ENCODE measurements around the gene NFKBIE.

DNA sequence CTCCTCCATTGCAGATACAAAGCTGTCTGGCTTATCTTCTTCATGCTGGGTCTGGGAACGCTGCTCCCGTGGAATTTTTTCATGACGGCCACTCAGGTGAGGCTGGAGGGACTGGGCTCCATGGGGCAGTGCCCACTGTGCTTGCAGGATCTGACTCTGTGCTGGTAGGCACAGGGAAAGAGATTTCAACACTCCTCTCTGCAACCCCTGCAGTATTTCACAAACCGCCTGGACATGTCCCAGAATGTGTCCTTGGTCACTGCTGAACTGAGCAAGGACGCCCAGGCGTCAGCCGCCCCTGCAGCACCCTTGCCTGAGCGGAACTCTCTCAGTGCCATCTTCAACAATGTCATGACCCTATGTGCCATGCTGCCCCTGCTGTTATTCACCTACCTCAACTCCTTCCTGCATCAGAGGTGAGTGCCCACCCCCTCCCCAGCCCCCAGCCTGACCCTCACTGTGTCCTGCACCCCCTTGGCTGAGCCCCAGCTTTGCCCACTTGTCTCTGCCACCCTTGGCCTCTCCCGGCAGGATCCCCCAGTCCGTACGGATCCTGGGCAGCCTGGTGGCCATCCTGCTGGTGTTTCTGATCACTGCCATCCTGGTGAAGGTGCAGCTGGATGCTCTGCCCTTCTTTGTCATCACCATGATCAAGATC, 35.8 kb downstream of the NFKBIE start:
- TF ChIP-seq, protein P1, sequence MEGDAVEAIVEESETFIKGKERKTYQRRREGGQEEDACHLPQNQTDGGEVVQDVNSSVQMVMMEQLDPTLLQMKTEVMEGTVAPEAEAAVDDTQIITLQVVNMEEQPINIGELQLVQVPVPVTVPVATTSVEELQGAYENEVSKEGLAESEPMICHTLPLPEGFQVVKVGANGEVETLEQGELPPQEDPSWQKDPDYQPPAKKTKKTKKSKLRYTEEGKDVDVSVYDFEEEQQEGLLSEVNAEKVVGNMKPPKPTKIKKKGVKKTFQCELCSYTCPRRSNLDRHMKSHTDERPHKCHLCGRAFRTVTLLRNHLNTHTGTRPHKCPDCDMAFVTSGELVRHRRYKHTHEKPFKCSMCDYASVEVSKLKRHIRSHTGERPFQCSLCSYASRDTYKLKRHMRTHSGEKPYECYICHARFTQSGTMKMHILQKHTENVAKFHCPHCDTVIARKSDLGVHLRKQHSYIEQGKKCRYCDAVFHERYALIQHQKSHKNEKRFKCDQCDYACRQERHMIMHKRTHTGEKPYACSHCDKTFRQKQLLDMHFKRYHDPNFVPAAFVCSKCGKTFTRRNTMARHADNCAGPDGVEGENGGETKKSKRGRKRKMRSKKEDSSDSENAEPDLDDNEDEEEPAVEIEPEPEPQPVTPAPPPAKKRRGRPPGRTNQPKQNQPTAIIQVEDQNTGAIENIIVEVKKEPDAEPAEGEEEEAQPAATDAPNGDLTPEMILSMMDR (IDR thresholded peaks at IDR 0.05), result no peak
- TF ChIP-seq TCF7L2 (IDR thresholded peaks at IDR 0.05; ENCODE audit: low read depth, low read length) (no peak), POLR2AphosphoS5 (IDR thresholded peaks at IDR 0.05; ENCODE audit: low read depth, low read length) (no peak)

Data from Panc1 (cell line).